Esophagus mucosa (tissue), 1 donor: ENCODE measurements around the gene BRMS1. TPM values are rescaled to one million over a fixed set of nuclear protein-coding genes. Genes with fewer than 3 reads are reported as not detected.

Experiments
- ATAC-seq: fragments of 200-7000 bp; cut with Tn5 transposase; one replicate; pipeline ENCODE4 v1.9.1; 2020
- total RNA-seq: library from RNA; stranded (reverse); gene quantifications from one replicate; pipeline ENCODE4 v1.2.4, GENCODE V29; 2023
- donor health status: DM: yes; HTN: yes; CAD: no.

The BRMS1 gene
- total RNA-seq, 1 donor from 2014 or later, result 31.8 TPM

- ATAC-seq, result peak; percentile 69
These were observed 8.4 kb downstream of the BRMS1 start, which contains the start of gene RIN1 for GRCh38 chr11:66336234-66337102. Gene RIN1 (minus strand): TSS chr11:66336434. CDS start chr11:66336402, 32 bp downstream.

GRCh38 chr11:66335531-66336233, 9.2 kb downstream of the BRMS1 start:
- peak; percentile 4 for ATAC-seq

DNA sequence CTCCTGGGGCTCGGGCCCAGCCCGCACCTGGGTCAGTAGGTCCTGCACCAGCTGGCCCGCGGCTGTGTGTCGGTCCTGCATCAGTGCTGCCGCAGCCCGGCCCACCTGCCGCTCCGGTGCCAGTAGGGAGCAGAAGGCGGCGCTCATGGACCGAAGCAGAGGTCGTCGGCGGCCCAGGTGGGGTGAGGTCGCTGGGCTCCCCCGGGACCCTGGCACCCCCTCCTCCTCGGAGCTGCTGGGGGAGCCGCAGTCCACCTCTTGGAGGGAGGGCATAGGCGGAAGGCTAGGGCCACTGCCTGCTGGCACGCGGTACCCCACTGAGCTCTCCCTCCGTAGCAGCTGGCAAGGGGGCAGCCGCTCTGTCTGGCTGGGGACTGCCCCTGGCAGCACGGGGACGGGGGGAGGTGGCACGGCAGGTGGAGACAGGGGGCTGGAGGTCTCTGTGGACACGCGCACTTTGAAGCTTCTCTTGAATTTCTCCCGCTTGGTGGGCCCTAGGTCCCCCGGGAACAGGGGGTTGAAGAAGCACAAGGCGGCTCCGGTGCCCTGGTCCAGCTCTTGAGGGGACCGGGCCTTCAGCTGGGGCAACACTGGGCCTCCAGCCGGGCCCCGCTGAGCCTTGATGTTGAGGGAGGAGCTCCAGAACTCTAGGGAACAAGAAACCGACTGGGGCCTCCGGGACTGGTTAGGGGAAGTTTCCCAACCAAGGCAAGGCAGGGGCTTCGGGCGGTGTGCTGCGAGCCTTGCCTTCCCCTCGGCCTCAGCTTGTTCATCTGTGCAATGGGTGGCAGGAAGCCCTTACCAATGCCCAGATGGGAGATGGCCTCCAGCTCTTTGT, 10.1 kb downstream of the BRMS1 start:
- no peak for ATAC-seq

- ATAC-seq, result no peak
These were observed 10.9 kb downstream of the BRMS1 start for GRCh38 chr11:66333896-66334604.

DNA sequence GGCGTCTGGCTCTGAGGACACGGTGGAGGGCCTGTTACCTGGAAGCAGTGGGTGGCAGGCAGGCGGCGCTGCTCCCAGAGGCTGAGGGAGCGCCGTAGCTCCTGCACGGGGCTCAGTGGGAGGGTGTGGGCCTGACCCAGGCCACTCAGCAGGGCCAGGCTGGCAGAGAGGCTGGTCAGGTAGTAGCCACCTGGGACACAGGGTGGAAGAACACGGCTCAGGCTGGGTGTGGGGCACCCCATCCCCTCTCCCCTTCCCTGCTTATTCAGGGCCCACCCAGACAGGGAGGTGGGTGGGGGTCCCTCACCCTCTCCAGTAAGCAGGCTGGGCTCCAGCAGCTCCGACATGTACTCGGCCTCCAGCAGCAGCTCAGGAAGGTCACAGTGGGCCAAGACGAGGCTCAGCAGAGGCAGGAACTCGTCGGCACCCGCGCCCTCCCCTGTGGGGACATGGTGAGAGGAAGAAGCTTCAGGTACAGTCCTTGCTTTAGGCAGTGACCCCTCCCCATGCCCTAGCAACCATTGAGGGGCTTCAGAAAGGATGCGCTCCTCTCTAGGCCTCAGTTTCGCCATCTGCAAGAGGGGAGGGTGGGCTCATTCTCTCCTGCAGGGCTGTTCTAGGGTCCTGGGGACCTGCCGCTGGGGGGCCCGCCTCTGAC, 11.6 kb downstream of the BRMS1 start:
- no peak for ATAC-seq

GRCh38 chr11:66332371-66333219, 12.3 kb downstream of the BRMS1 start:
- ATAC-seq, result no peak

- no peak for ATAC-seq
These were observed 13.1 kb downstream of the BRMS1 start for GRCh38 chr11:66331542-66332370.

- ATAC-seq, result no peak
These were observed 14.0 kb downstream of the BRMS1 start for GRCh38 chr11:66330931-66331330.

DNA sequence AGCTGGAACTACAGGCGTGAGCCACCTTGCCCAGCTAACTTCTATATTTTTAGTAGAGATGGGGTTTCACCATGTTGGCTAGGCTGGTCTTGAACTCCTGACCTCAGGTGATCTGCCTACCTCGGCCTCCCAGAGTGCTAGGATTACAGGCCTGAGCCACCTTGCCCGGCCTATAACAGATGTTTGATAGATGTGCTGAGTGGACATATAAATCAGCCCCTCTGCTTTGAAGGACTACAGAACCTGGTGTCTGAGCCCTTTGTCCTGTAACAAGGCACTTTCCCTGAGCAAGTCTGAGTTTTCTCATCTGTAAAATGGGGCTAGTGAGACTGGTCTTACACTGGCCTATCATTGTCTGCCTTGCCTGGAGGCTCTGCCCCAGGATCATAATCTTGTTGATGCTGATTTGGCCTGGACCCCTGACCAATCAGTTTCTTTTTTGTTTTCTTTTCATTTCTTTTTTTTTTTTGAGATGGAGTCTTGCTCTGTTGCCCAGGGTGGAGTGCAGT, 15.7 kb downstream of the BRMS1 start:
- ATAC-seq, result no peak

GRCh38 chr11:66328302-66329144, 16.4 kb downstream of the BRMS1 start:
- ATAC-seq, result peak; percentile 69

DNA sequence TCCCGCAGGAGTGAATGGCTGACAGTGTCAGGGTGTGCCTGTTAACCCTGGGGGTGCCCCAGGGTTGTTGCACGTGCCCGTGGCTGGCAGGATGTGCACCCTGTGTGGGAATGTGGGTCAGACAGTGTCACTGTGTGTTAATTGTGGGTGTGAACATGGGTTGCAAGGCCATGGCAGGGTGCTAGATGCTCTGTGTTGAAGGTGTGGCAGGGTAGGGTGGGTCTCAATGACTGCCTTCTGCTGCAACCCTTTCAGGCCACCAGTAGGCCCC, 16.9 kb downstream of the BRMS1 start:
- peak; percentile 27 for ATAC-seq

GRCh38 chr11:66327171-66328030, 17.5 kb downstream of the BRMS1 start:
- no peak for ATAC-seq

- ATAC-seq, result peak; percentile 1
These were observed 18.4 kb downstream of the BRMS1 start for GRCh38 chr11:66326261-66327111.

GRCh38 chr11:66325263-66325671, 19.6 kb downstream of the BRMS1 start:
- ATAC-seq, result no peak

DNA sequence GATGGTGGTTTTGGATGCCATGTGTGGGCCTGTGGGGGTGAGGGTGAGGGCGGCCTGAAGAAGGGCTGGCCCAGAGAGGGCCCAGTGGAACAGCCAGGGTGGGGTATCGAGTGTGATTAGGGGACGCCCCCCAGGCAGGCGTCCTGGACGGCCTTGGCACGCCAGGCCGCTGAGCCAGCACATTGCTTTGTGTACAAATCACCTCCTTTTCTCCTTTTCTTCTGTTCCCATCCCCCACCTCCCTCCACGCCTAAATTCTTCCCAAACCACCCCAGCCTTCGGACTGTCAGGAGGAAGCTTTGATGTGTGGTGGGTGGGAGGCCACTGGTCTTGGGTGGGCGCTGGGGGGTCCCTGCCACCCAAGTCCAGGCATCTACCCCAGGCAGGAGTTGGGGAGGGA, 20.2 kb downstream of the BRMS1 start:
- no peak for ATAC-seq

DNA sequence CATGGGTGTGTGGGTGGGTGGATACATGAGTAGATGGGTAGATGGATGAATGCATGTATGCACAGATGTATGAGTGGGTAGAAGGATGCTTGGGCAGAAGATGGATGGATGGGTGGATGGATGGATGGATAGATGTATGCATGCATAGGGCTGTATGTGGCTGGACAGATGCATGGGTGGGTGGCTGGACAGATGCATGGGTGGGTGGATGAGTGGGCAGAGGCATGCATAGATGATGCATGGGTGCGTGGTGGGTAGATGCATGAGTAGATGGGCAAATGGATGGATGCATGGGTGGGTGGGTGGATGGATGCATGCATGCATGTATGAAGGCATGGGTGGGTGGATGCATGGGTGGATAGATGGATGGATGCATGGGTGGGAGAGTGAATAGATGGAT, 21.2 kb downstream of the BRMS1 start:
- ATAC-seq, result no peak
